GM21447 (cell line): ENCODE results near the gene MTX3.

Experiments
- ATAC-seq: cut with Tn5 transposase; IDR thresholded peaks from one replicate; pipeline ENCODE4 v1.9.1; 2021; ENCODE audit not compliant: unreplicated experiment

Gene MTX3

GRCh38 chr5:79984363-79984762 lies 6.7 kb downstream of the MTX3 start:
- ATAC-seq = no peak

GRCh38 chr5:79983618-79984017 lies 7.4 kb downstream of the MTX3 start:
- no peak for ATAC-seq

- no peak for ATAC-seq
These were observed 8.9 kb downstream of the MTX3 start for GRCh38 chr5:79982136-79982535.

- ATAC-seq = no peak
These were observed 14.1 kb downstream of the MTX3 start for GRCh38 chr5:79976759-79977515.

GRCh38 chr5:79975422-79975821 lies 15.6 kb downstream of the MTX3 start:
- ATAC-seq = no peak

- ATAC-seq = no peak
These were observed 16.2 kb downstream of the MTX3 start for GRCh38 chr5:79974886-79975285.

- no peak for ATAC-seq
These were observed 17.1 kb downstream of the MTX3 start for GRCh38 chr5:79973996-79974395.

GRCh38 chr5:79973511-79973910 lies 17.6 kb downstream of the MTX3 start:
- ATAC-seq = no peak

GRCh38 chr5:79971156-79971555 lies 19.9 kb downstream of the MTX3 start:
- no peak for ATAC-seq

- ATAC-seq = no peak
These were observed 24.6 kb downstream of the MTX3 start for GRCh38 chr5:79966448-79966847.

- no peak for ATAC-seq
These were observed 26.9 kb downstream of the MTX3 start for GRCh38 chr5:79964136-79964535.

- no peak for ATAC-seq
These were observed 27.6 kb downstream of the MTX3 start for GRCh38 chr5:79963261-79964061.

- no peak for ATAC-seq
These were observed 28.4 kb downstream of the MTX3 start for GRCh38 chr5:79962575-79963222.

- no peak for ATAC-seq
These were observed 29.1 kb downstream of the MTX3 start for GRCh38 chr5:79961716-79962574.

GRCh38 chr5:79959407-79959806 lies 31.7 kb downstream of the MTX3 start:
- no peak for ATAC-seq

- ATAC-seq = no peak
These were observed 35.0 kb downstream of the MTX3 start for GRCh38 chr5:79955941-79956670.

GRCh38 chr5:79955356-79955895 lies 35.6 kb downstream of the MTX3 start:
- no peak for ATAC-seq

- ATAC-seq = no peak
These were observed 36.4 kb downstream of the MTX3 start for GRCh38 chr5:79954620-79955019.

GRCh38 chr5:79947567-79947966 lies 43.5 kb downstream of the MTX3 start:
- ATAC-seq = no peak

GRCh38 chr5:79938468-79938867 lies 52.6 kb downstream of the MTX3 start:
- no peak for ATAC-seq
